ENCODE results near the gene PORCN. TPM values are rescaled to one million over a fixed set of nuclear protein-coding genes. Genes with fewer than 3 reads are reported as not detected.
"Not testable (repeated sequence)": the region's sequence is repeated elsewhere in the genome, so short reads cannot be mapped to it uniquely, and the experiment has no call there.

PORCN gene
- total RNA-seq, 1 experiment from 2014 or later = 11.9 TPM

- POLR2A ChIA-PET (ENCODE audit: low non-redundant PET) = interaction anchor here (0.5 kb wide), 1 partner anchor 25 kb away, joined by 3 read pairs; no protein-coding TSS in a partner anchor
- H3K4me3 ChIP-seq (ENCODE audit: low read depth, low read length, poor library complexity, severe bottlenecking) = no peak overlapping the region
- no peak for DNase-seq (ENCODE audit: low spot score)
Measured at GRCh38 chrX:48541140-48541814, 32.5 kb downstream of the PORCN start.

GRCh38 chrX:48548871-48549270 lies 40.1 kb downstream of the PORCN start:
- Histone ChIP-seq H3K27ac (ENCODE audit: low read depth, low read length, poor library complexity, severe bottlenecking) (no peak overlapping the region), H3K36me3 (ENCODE audit: insufficient read depth, low read length, poor library complexity, severe bottlenecking) (no peaks in the 10 kb centered on the region), H3K9me3 (ENCODE audit: low read depth, low read length, poor library complexity, severe bottlenecking) (no peaks in the 10 kb centered on the region), H3K4me1 (ENCODE audit: insufficient read depth, low read length, poor library complexity, severe bottlenecking) (no peaks in the 10 kb centered on the region), H3K4me3 (ENCODE audit: low read depth, low read length, poor library complexity, severe bottlenecking) (no peak overlapping the region), H3K27me3 (replicated peaks; ENCODE audit: insufficient read depth, low read depth, low read length, poor library complexity) (no peaks in the 10 kb centered on the region)
- DNase-seq (ENCODE audit: low spot score) = no peak
- ChIA-PET CTCF (no interaction called here), POLR2A (ENCODE audit: low non-redundant PET) (no interaction called here)
- TF ChIP-seq CTCF (conservative IDR thresholded peaks at IDR 0.05; ENCODE audit: low read depth, low read length) = no peak
- TF ChIP-seq EZH2 (IDR thresholded peaks at IDR 0.05; ENCODE audit: borderline replicate concordance, low read depth, low read length, poor library complexity, severe bottlenecking) = no peak
- no TSS peak for BruUV-seq (replicated peaks)
- intact Hi-C loops (cut with micrococcal nuclease; ENCODE audit: unreplicated experiment) = no loop called here

More at GRCh38 chrX:48541140-48541814, 32.5 kb downstream of the PORCN start:
- CTCF ChIA-PET = no interaction called here
- Histone ChIP-seq H3K4me1 (ENCODE audit: insufficient read depth, low read length, poor library complexity, severe bottlenecking) (no peaks in the 10 kb centered on the region), H3K9me3 (ENCODE audit: low read depth, low read length, poor library complexity, severe bottlenecking) (no peaks in the 10 kb centered on the region), H3K36me3 (ENCODE audit: insufficient read depth, low read length, poor library complexity, severe bottlenecking) (no peaks in the 10 kb centered on the region), H3K27me3 (replicated peaks; ENCODE audit: insufficient read depth, low read depth, low read length, poor library complexity) (no peaks in the 10 kb centered on the region), H3K27ac (ENCODE audit: low read depth, low read length, poor library complexity, severe bottlenecking) (no peak overlapping the region)
- TF ChIP-seq EZH2 (IDR thresholded peaks at IDR 0.05; ENCODE audit: borderline replicate concordance, low read depth, low read length, poor library complexity, severe bottlenecking) = no peak
- TF ChIP-seq CTCF (conservative IDR thresholded peaks at IDR 0.05; ENCODE audit: low read depth, low read length) = no peak
- BruUV-seq (replicated peaks) = no TSS peak
- intact Hi-C loops (cut with micrococcal nuclease; ENCODE audit: unreplicated experiment) = no loop called here

GRCh38 chrX:48555731-48556325 lies 47.0 kb downstream of the PORCN start:
- H3K27me3 ChIP-seq (replicated peaks; ENCODE audit: insufficient read depth, low read depth, low read length, poor library complexity); POLR2A ChIA-PET (ENCODE audit: low non-redundant PET); H3K9me3 ChIP-seq (ENCODE audit: low read depth, low read length, poor library complexity, severe bottlenecking); H3K36me3 ChIP-seq (ENCODE audit: insufficient read depth, low read length, poor library complexity, severe bottlenecking); DNase-seq (ENCODE audit: low spot score); intact Hi-C loops (cut with micrococcal nuclease; ENCODE audit: unreplicated experiment); CTCF ChIA-PET; H3K4me1 ChIP-seq (ENCODE audit: insufficient read depth, low read length, poor library complexity, severe bottlenecking); BruUV-seq (replicated peaks); H3K4me3 ChIP-seq (ENCODE audit: low read depth, low read length, poor library complexity, severe bottlenecking); H3K27ac ChIP-seq (ENCODE audit: low read depth, low read length, poor library complexity, severe bottlenecking): not testable (repeated sequence)

GRCh38 chrX:48558271-48558670 lies 49.5 kb downstream of the PORCN start:
- ChIA-PET CTCF (no interaction called here), POLR2A (ENCODE audit: low non-redundant PET) (no interaction called here)
- no TSS peak for BruUV-seq (replicated peaks)
- H3K27ac ChIP-seq (ENCODE audit: low read depth, low read length, poor library complexity, severe bottlenecking) = no peak overlapping the region
- peaks cover 3% of the 10 kb centered on the region for H3K36me3 ChIP-seq (ENCODE audit: insufficient read depth, low read length, poor library complexity, severe bottlenecking)
- intact Hi-C loops (cut with micrococcal nuclease; ENCODE audit: unreplicated experiment) = no loop called here
- no peak for DNase-seq (ENCODE audit: low spot score)
- H3K27me3 ChIP-seq (replicated peaks; ENCODE audit: insufficient read depth, low read depth, low read length, poor library complexity) = no peaks in the 10 kb centered on the region
- no peaks in the 10 kb centered on the region for H3K9me3 ChIP-seq (ENCODE audit: low read depth, low read length, poor library complexity, severe bottlenecking)
- TF ChIP-seq CTCF (conservative IDR thresholded peaks at IDR 0.05; ENCODE audit: low read depth, low read length) (no peak), EZH2 (IDR thresholded peaks at IDR 0.05; ENCODE audit: borderline replicate concordance, low read depth, low read length, poor library complexity, severe bottlenecking) (no peak)
- H3K4me1 ChIP-seq (ENCODE audit: insufficient read depth, low read length, poor library complexity, severe bottlenecking) = no peaks in the 10 kb centered on the region
- H3K4me3 ChIP-seq (ENCODE audit: low read depth, low read length, poor library complexity, severe bottlenecking) = no peak overlapping the region

Data from A673 (cell line).